ENCODE results near the gene MFAP3. TPM values are rescaled to one million over a fixed set of nuclear protein-coding genes. Genes with fewer than 3 reads are reported as not detected.

MFAP3 gene
- total RNA-seq, 1 donor from 2014 or later: 24.3 TPM

Other genes with a start within 250 kb of the MFAP3 start
- 28.3 and 28.7 TPM in 2 replicates for gene FAM114A2, start 57 bp upstream of the MFAP3 start, total RNA-seq
- 51.1 and 55.6 TPM in 2 replicates for gene GALNT10, start 151.8 kb downstream of the MFAP3 start, total RNA-seq

Measured in activated T-helper 1 cell treated with anti-CD3 and anti-CD28 coated beads, Interleukin-12 subunit alpha, Interleukin-12 subunit beta, Interleukin-2, Interleukin-4 antibody, amounts not matched to agents 30 ng/mL and 10 ng/mL and 1 ng/mL, durations not matched to agents 14 hours and 24 hours and 36 hours (primary cell).